ENCODE data around the gene COL21A1. TPM values are rescaled to one million over a fixed set of nuclear protein-coding genes. Genes with fewer than 3 reads are reported as not detected.

Gene COL21A1
- total RNA-seq, 1 experiment from 2014 or later = not detected

GRCh38 chr6:56227071-56227879 is 20.1 kb downstream of the COL21A1 start:
- DNase-seq = no peak
- no peaks in the 10 kb centered on the region for H3K79me2 ChIP-seq (ENCODE audit: low read length)
- no peak overlapping the region for H3K4me3 ChIP-seq (ENCODE audit: low read length)
- H4K20me1 ChIP-seq (ENCODE audit: insufficient read depth, low read depth, low read length) = no peaks in the 10 kb centered on the region
- no peaks in the 10 kb centered on the region for H3K9me2 ChIP-seq (replicated peaks; ENCODE audit: insufficient read depth, low read length)
- no peaks in the 10 kb centered on the region for H3K36me3 ChIP-seq (ENCODE audit: insufficient read depth, low read length)
- no peaks in the 10 kb centered on the region for H3K4me1 ChIP-seq (ENCODE audit: low read length)
- H3K27me3 ChIP-seq (ENCODE audit: low read length) = no peaks in the 10 kb centered on the region
- H3K9me3 ChIP-seq (ENCODE audit: low read length) = no peaks in the 10 kb centered on the region
- no peak overlapping the region for H3K27ac ChIP-seq (ENCODE audit: low read length)
- H3K4me2 ChIP-seq (ENCODE audit: low read depth, low read length, poor library complexity, severe bottlenecking) = no peak overlapping the region
- H3K9ac ChIP-seq (ENCODE audit: low read length) = no peak overlapping the region
- no peak overlapping the region for H2AFZ ChIP-seq (ENCODE audit: low read length)

- Histone ChIP-seq H2AFZ (ENCODE audit: low read length) (no peak overlapping the region), H3K9me3 (ENCODE audit: low read length) (no peaks in the 10 kb centered on the region), H3K4me1 (ENCODE audit: low read length) (no peaks in the 10 kb centered on the region), H3K36me3 (ENCODE audit: insufficient read depth, low read length) (no peaks in the 10 kb centered on the region), H3K9ac (ENCODE audit: low read length) (no peak overlapping the region), H4K20me1 (ENCODE audit: insufficient read depth, low read depth, low read length) (no peaks in the 10 kb centered on the region), H3K4me3 (ENCODE audit: low read length) (no peak overlapping the region), H3K9me2 (replicated peaks; ENCODE audit: insufficient read depth, low read length) (no peaks in the 10 kb centered on the region), H3K27me3 (ENCODE audit: low read length) (no peaks in the 10 kb centered on the region), H3K4me2 (ENCODE audit: low read depth, low read length, poor library complexity, severe bottlenecking) (no peak overlapping the region), H3K27ac (ENCODE audit: low read length) (no peak overlapping the region), H3K79me2 (ENCODE audit: low read length) (no peaks in the 10 kb centered on the region)
- no peak for DNase-seq
Observed at GRCh38 chr6:56223995-56224394, 23.4 kb downstream of the COL21A1 start.

- Histone ChIP-seq H3K9ac (ENCODE audit: low read length) (no peak overlapping the region), H2AFZ (ENCODE audit: low read length) (no peak overlapping the region), H3K9me2 (replicated peaks; ENCODE audit: insufficient read depth, low read length) (no peaks in the 10 kb centered on the region), H3K27ac (ENCODE audit: low read length) (no peak overlapping the region), H3K4me3 (ENCODE audit: low read length) (no peak overlapping the region), H3K4me1 (ENCODE audit: low read length) (no peaks in the 10 kb centered on the region), H3K36me3 (ENCODE audit: insufficient read depth, low read length) (no peaks in the 10 kb centered on the region), H3K79me2 (ENCODE audit: low read length) (no peaks in the 10 kb centered on the region), H3K4me2 (ENCODE audit: low read depth, low read length, poor library complexity, severe bottlenecking) (no peak overlapping the region), H4K20me1 (ENCODE audit: insufficient read depth, low read depth, low read length) (no peaks in the 10 kb centered on the region), H3K27me3 (ENCODE audit: low read length) (no peaks in the 10 kb centered on the region), H3K9me3 (ENCODE audit: low read length) (no peaks in the 10 kb centered on the region)
- DNase-seq = no peak
Observed at GRCh38 chr6:56222499-56222898, 24.9 kb downstream of the COL21A1 start.

- no peaks in the 10 kb centered on the region for H3K27me3 ChIP-seq (ENCODE audit: low read length)
- H4K20me1 ChIP-seq (ENCODE audit: insufficient read depth, low read depth, low read length) = no peaks in the 10 kb centered on the region
- no peaks in the 10 kb centered on the region for H3K79me2 ChIP-seq (ENCODE audit: low read length)
- H3K27ac ChIP-seq (ENCODE audit: low read length) = no peak overlapping the region
- no peak overlapping the region for H2AFZ ChIP-seq (ENCODE audit: low read length)
- no peaks in the 10 kb centered on the region for H3K36me3 ChIP-seq (ENCODE audit: insufficient read depth, low read length)
- no peaks in the 10 kb centered on the region for H3K9me2 ChIP-seq (replicated peaks; ENCODE audit: insufficient read depth, low read length)
- no peaks in the 10 kb centered on the region for H3K4me1 ChIP-seq (ENCODE audit: low read length)
- no peak overlapping the region for H3K9ac ChIP-seq (ENCODE audit: low read length)
- no peak for DNase-seq
- H3K9me3 ChIP-seq (ENCODE audit: low read length) = no peaks in the 10 kb centered on the region
- no peak overlapping the region for H3K4me2 ChIP-seq (ENCODE audit: low read depth, low read length, poor library complexity, severe bottlenecking)
- H3K4me3 ChIP-seq (ENCODE audit: low read length) = no peak overlapping the region
Observed at GRCh38 chr6:56220078-56220477, 27.3 kb downstream of the COL21A1 start.

- no peak overlapping the region for H3K4me2 ChIP-seq (ENCODE audit: low read depth, low read length, poor library complexity, severe bottlenecking)
- no peak overlapping the region for H3K9ac ChIP-seq (ENCODE audit: low read length)
- no peaks in the 10 kb centered on the region for H3K36me3 ChIP-seq (ENCODE audit: insufficient read depth, low read length)
- no peaks in the 10 kb centered on the region; the same call in 1 of the 2 replicates for H3K27me3 ChIP-seq (ENCODE audit: low read length)
- no peak overlapping the region for H3K27ac ChIP-seq (ENCODE audit: low read length)
- H3K9me3 ChIP-seq (ENCODE audit: low read length) = no peaks in the 10 kb centered on the region
- H3K9me2 ChIP-seq (replicated peaks; ENCODE audit: insufficient read depth, low read length) = no peaks in the 10 kb centered on the region
- no peaks in the 10 kb centered on the region for H3K4me1 ChIP-seq (ENCODE audit: low read length)
- no peak overlapping the region for H3K4me3 ChIP-seq (ENCODE audit: low read length)
- H2AFZ ChIP-seq (ENCODE audit: low read length) = no peak overlapping the region
- DNase-seq = no peak
- no peaks in the 10 kb centered on the region for H4K20me1 ChIP-seq (ENCODE audit: insufficient read depth, low read depth, low read length)
- no peaks in the 10 kb centered on the region for H3K79me2 ChIP-seq (ENCODE audit: low read length)
Observed at GRCh38 chr6:56214703-56215101, 32.7 kb downstream of the COL21A1 start.

GRCh38 chr6:56214041-56214702 is 33.2 kb downstream of the COL21A1 start:
- H3K9ac ChIP-seq (ENCODE audit: low read length) = no peak overlapping the region
- H3K4me1 ChIP-seq (ENCODE audit: low read length) = no peaks in the 10 kb centered on the region
- H3K36me3 ChIP-seq (ENCODE audit: insufficient read depth, low read length) = no peaks in the 10 kb centered on the region
- no peaks in the 10 kb centered on the region for H3K9me2 ChIP-seq (replicated peaks; ENCODE audit: insufficient read depth, low read length)
- no peak overlapping the region for H3K4me3 ChIP-seq (ENCODE audit: low read length)
- H3K27ac ChIP-seq (ENCODE audit: low read length) = no peak overlapping the region
- H2AFZ ChIP-seq (ENCODE audit: low read length) = no peak overlapping the region
- no peaks in the 10 kb centered on the region for H3K79me2 ChIP-seq (ENCODE audit: low read length)
- DNase-seq = no peak
- no peaks in the 10 kb centered on the region; the same call in 1 of the 2 replicates for H3K27me3 ChIP-seq (ENCODE audit: low read length)
- no peak overlapping the region for H3K4me2 ChIP-seq (ENCODE audit: low read depth, low read length, poor library complexity, severe bottlenecking)
- no peaks in the 10 kb centered on the region for H4K20me1 ChIP-seq (ENCODE audit: insufficient read depth, low read depth, low read length)
- H3K9me3 ChIP-seq (ENCODE audit: low read length) = no peaks in the 10 kb centered on the region

GRCh38 chr6:56211724-56212123 is 35.7 kb downstream of the COL21A1 start:
- no peaks in the 10 kb centered on the region for H3K9me2 ChIP-seq (replicated peaks; ENCODE audit: insufficient read depth, low read length)
- no peaks in the 10 kb centered on the region; the same call in 1 of the 2 replicates for H3K27me3 ChIP-seq (ENCODE audit: low read length)
- H4K20me1 ChIP-seq (ENCODE audit: insufficient read depth, low read depth, low read length) = no peaks in the 10 kb centered on the region
- no peak overlapping the region for H2AFZ ChIP-seq (ENCODE audit: low read length)
- H3K79me2 ChIP-seq (ENCODE audit: low read length) = no peaks in the 10 kb centered on the region
- H3K9me3 ChIP-seq (ENCODE audit: low read length) = no peaks in the 10 kb centered on the region
- H3K9ac ChIP-seq (ENCODE audit: low read length) = no peak overlapping the region
- H3K27ac ChIP-seq (ENCODE audit: low read length) = no peak overlapping the region
- H3K4me3 ChIP-seq (ENCODE audit: low read length) = no peak overlapping the region
- no peaks in the 10 kb centered on the region for H3K4me1 ChIP-seq (ENCODE audit: low read length)
- no peaks in the 10 kb centered on the region for H3K36me3 ChIP-seq (ENCODE audit: insufficient read depth, low read length)
- H3K4me2 ChIP-seq (ENCODE audit: low read depth, low read length, poor library complexity, severe bottlenecking) = no peak overlapping the region
- no peak for DNase-seq

- H3K9ac ChIP-seq (ENCODE audit: low read length) = no peak overlapping the region
- no peak overlapping the region for H3K4me3 ChIP-seq (ENCODE audit: low read length)
- no peak overlapping the region for H3K4me2 ChIP-seq (ENCODE audit: low read depth, low read length, poor library complexity, severe bottlenecking)
- H2AFZ ChIP-seq (ENCODE audit: low read length) = no peak overlapping the region
- H3K79me2 ChIP-seq (ENCODE audit: low read length) = no peaks in the 10 kb centered on the region
- no peaks in the 10 kb centered on the region for H3K9me2 ChIP-seq (replicated peaks; ENCODE audit: insufficient read depth, low read length)
- no peak overlapping the region for H3K27ac ChIP-seq (ENCODE audit: low read length)
- no peaks in the 10 kb centered on the region for H3K36me3 ChIP-seq (ENCODE audit: insufficient read depth, low read length)
- no peaks in the 10 kb centered on the region for H3K9me3 ChIP-seq (ENCODE audit: low read length)
- H3K27me3 ChIP-seq (ENCODE audit: low read length) = no peaks in the 10 kb centered on the region
- no peaks in the 10 kb centered on the region for H3K4me1 ChIP-seq (ENCODE audit: low read length)
- no peaks in the 10 kb centered on the region for H4K20me1 ChIP-seq (ENCODE audit: insufficient read depth, low read depth, low read length)
- no peak for DNase-seq
Observed at GRCh38 chr6:56204134-56204533, 43.2 kb downstream of the COL21A1 start.
